Measurements from ENCODE around the gene VPS41.

- TF ChIP-seq USF2 (IDR thresholded peaks at IDR 0.05; ENCODE audit: borderline replicate concordance, low read depth, low read length) (no peak), EZH2phosphoT487 (IDR thresholded peaks at IDR 0.05; ENCODE audit: borderline replicate concordance, low read depth) (no peak), POLR2AphosphoS5 (IDR thresholded peaks at IDR 0.05; ENCODE audit: low read depth, low read length) (no peak), CTCF (IDR thresholded peaks at IDR 0.05) (no peak), MXI1 (IDR thresholded peaks at IDR 0.05; ENCODE audit: low read depth, low read length) (no peak), MAX (IDR thresholded peaks at IDR 0.05; ENCODE audit: low read depth) (no peak), REST (IDR thresholded peaks at IDR 0.05; ENCODE audit: low read depth, low read length) (no peak), IRF3 (IDR thresholded peaks at IDR 0.05; ENCODE audit: low read depth, low read length) (no peak), NRF1 (IDR thresholded peaks at IDR 0.05; ENCODE audit: low read depth, low read length) (no peak), CHD2 (IDR thresholded peaks at IDR 0.05; ENCODE audit: low read length, partially characterized antibody) (no peak), USF1 (IDR thresholded peaks at IDR 0.05; ENCODE audit: borderline replicate concordance, low read depth) (no peak), RXRA (IDR thresholded peaks at IDR 0.05; ENCODE audit: borderline replicate concordance, low read depth) (no peak), PBX3 (IDR thresholded peaks at IDR 0.05) (no peak), TCF12 (IDR thresholded peaks at IDR 0.05) (no peak)
Observed at GRCh38 chr7:38934536-38934935, 25.5 kb upstream of the VPS41 start.
